Activated T-cell treated with anti-CD3 and anti-CD28 coated beads for 1 hour (primary cell): ENCODE results near the gene MATR3.
"Not testable (repeated sequence)": the region's sequence is repeated elsewhere in the genome, so short reads cannot be mapped to it uniquely, and the experiment has no call there.

ENCODE experiments used
- DNase-seq: peaks from one replicate; pipeline ENCODE4 v3.0.0-alpha.2; 2020; ENCODE audit warnings: low read depth

MATR3 gene

GRCh38 chr5:139354186-139354585 lies 60.6 kb downstream of the MATR3 start:
- no peak for DNase-seq

- not testable (repeated sequence) for DNase-seq
These were observed 62.4 kb downstream of the MATR3 start for GRCh38 chr5:139355900-139356299.

DNA sequence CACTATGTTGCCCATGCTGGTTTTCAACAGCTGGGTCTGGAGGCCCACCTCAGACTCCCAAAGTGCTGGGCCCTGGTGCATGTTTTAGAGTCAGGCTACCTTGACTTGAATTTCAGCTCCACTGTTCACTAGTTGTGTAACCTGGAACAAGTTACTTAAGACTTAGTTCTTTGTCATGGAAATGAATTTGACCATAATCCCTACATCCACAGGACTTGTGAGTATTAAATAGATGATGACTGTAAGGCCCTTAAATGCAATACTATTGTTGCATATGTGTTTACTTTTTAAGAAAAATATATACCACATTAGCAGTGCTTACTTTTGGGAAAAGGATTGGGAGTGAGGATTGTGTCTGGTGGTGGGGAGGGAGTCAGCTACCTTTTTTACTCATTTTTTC lies 64.5 kb downstream of the MATR3 start:
- DNase-seq, result no peak

DNA sequence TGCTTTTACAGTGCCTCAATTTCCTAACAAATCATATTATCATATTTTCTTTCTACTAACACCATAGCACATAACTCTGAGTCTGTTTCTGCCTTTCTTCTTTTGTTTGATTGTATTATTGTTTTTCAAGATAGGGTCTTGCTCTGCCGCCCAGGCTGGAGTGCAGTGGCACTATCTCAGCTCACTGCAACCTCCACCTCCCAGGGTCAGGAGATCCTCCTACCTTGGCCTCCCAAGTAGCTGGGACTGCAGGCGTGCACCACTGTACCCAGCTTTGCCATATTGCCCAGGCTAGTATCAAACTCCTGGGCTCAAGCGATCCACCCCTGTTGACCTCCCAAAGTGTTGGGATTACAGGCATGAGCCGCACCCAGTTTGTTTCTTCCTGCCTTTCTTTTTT lies 66.8 kb downstream of the MATR3 start:
- DNase-seq, result no peak

DNA sequence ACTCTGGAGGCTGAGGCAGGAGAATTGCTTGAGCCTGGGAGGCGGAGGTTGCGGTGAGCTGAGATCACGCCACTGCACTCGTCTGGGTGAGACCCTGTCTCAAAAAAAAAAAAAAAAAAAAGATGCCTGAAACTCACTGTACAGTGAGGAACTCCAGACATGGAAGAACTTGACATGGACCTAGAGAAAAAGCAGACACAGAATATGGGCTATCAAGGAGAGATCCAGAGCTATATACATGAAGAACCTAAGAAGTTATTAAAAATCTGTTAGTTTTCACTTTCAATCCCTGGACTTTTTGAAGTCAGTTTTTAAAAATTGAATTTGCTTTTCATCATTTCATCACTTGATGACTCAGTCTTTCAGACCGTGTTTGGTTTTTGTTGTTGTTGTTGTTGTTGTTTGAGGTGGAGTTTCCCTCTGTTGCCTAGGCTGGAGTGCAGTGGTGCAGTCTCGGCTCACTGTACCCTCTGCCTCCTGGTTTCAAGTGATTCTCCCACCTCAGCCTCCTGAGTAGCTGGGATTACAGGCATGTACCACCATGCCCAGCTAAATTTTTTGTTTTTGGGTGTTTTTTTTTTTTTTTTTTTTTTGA lies 68.4 kb downstream of the MATR3 start:
- no peak for DNase-seq

GRCh38 chr5:139363937-139364336 lies 70.4 kb downstream of the MATR3 start:
- DNase-seq, result no peak

GRCh38 chr5:139364466-139364865 lies 70.9 kb downstream of the MATR3 start:
- DNase-seq, result no peak

DNA sequence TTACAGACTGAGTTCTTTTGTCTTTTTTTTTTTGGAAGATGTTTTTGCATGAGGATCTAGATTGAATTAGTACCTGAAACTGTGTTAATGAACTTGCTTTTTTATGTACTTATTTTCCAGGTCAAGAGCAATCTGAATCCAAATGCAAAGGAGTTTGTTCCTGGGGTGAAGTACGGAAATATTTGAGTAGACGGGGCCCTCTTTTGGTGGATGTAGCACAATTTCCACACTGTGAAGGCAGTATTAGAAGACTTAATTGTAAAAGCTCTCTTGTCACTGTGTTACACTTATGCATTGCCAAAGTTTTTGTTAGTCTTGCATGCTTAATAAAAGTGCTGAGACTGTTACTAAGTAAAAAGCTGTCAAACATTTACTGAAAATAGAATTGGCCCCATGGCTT lies 75.1 kb downstream of the MATR3 start:
- no peak for DNase-seq

GRCh38 chr5:139369181-139369580 lies 75.6 kb downstream of the MATR3 start:
- no peak for DNase-seq

GRCh38 chr5:139371482-139372435 lies 78.2 kb downstream of the MATR3 start:
- DNase-seq, result no peak

DNA sequence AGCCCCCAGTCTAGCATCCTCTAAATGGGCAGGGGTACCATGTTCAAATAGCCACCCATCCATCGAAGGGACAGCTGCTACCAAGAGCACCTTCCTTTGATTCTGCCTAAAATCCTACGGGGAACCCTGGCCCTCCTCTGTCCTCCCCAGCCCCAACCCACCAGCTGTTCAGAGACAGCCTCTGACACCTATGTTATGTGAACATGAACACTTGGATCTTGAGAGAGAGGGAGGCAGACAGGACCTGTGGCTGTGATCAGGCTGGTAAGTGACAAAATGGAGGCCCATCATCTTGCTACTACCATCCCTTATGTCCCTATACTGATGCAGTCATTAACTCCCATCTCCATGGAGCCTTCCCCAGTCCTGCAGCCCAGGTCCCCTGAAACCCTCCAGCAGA lies 81.4 kb downstream of the MATR3 start:
- no peak for DNase-seq

- DNase-seq, result no peak
These were observed 82.8 kb downstream of the MATR3 start for GRCh38 chr5:139376364-139376763.

DNA sequence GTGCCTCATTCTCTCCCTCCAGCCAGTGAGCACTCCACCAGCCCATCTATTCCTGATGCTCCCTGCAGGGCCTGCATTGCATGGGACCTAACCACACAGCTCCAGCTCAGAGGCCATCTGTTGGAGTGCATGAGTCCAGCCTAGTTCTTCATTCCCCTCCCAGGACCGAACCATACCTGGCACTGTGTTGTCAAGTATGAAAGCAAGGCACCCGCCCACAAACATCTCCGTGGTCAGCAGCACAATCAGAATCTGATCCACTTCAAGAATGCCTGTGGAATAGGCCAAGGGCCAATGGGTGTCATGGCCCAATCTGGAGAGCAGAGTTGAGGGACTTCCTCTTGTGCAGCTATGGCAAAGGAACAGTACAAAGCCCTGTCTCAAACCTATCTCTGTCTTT lies 83.7 kb downstream of the MATR3 start:
- no peak for DNase-seq

DNA sequence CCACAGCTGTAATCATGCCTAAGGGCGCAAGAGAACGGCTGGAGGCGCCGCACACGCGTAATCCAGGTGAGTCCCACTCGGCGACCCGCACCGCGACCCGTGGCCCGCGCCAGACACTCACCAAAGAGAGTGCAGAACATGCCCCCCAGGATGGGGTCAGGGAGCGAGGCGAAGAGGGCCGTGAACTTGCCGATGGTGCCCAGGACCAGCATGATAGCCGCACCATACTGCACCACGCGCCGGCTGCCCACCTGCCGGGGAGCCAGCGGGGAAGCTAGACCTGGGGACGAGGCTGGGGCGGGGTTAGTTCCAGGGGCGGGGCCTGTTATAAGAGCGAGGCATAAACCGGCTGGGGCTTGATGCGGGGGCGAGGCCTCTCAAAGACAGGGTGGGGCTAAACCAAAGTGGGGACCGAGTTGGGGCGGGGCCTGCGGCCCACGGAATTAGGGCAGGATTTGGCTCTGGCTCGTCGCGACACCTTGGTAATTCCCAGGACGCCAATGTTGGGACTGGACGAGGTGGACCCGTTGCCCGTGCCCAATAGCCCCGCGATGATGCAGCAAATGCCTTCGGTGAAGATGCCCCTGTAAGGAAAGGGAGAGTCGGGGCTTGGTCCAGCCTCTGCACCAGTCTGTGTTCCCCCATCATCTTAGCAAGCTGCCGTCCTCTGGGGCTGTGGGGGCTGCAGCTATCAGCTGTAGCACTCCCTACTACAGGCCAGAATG lies 84.7 kb downstream of the MATR3 start:
- DNase-seq, result no peak

- no peak for DNase-seq
These were observed 85.4 kb downstream of the MATR3 start for GRCh38 chr5:139378941-139379361.

- DNase-seq, result no peak
These were observed 86.3 kb downstream of the MATR3 start for GRCh38 chr5:139379626-139380449.
